GM12874 (cell line): ENCODE measurements around the gene NKTR.

ENCODE experiments used
- TF ChIP-seq, protein P1 (sequence below): IDR thresholded peaks from 2 replicates; pipeline ENCODE4 v1.5.1; 2011; ENCODE audit warnings: low read depth, mild to moderate bottlenecking, control low read depth, low read length, moderate library complexity; ENCODE audit not compliant: insufficient read depth

Gene NKTR

DNA sequence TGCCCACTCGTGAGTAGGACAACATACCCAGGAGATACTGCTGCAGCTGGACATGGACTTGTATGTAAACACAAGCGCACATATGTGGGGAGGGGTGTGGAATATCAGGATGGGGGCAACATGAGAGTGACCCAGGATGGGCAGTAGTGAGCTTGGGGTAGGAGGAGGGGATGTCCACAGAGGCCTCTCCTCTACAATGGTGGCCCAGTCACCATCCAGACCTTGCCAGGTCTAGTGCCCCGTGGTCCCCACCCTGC lies 52.7 kb downstream of the NKTR start:
- TF ChIP-seq, protein P1, sequence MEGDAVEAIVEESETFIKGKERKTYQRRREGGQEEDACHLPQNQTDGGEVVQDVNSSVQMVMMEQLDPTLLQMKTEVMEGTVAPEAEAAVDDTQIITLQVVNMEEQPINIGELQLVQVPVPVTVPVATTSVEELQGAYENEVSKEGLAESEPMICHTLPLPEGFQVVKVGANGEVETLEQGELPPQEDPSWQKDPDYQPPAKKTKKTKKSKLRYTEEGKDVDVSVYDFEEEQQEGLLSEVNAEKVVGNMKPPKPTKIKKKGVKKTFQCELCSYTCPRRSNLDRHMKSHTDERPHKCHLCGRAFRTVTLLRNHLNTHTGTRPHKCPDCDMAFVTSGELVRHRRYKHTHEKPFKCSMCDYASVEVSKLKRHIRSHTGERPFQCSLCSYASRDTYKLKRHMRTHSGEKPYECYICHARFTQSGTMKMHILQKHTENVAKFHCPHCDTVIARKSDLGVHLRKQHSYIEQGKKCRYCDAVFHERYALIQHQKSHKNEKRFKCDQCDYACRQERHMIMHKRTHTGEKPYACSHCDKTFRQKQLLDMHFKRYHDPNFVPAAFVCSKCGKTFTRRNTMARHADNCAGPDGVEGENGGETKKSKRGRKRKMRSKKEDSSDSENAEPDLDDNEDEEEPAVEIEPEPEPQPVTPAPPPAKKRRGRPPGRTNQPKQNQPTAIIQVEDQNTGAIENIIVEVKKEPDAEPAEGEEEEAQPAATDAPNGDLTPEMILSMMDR, result no peak

DNA sequence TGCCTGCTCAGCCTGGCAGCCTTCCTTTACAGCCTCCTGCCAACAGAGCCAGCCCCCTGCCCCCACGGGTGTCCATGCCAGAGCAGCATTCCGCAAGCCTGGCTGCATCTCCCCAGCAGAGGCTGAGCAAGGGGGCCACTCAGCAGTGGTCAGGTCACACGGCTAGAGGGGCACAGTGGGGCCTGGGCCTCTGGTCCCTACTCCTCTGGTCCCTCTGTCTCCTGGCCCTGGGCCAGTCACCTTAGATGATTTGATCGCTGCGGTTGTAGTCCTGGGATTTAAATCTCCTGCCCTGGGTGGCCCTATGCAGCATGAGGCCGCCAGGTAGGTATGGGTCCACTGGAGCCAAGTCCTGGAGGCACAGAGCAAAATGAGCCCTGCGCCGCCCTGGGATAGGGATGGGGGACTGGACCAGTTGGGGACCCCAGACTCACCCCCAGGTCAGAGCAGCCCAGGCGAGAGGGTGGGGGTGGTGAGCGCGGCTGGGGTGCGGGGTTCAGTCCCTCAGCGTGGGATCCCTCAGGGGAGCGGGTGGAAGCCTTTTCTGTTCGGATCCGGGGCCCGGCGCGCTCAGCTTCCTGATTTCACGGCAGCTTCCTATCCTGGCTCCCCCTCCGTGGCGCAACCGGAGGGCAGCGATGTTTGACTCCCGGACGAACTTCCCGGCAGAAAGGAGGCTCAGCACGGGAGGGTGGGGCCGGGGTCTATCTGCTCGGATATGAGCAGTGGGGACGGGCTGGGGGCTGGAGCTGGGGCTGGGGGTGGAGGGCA lies 53.3 kb downstream of the NKTR start, which contains the start of gene ZBTB47:
ZBTB47 (plus strand) TSS at position 138 of the 771 bp plus-strand sequence. CDS start 4,659 bp downstream, outside the sequence.
- TF ChIP-seq, protein P1, result no peak

DNA sequence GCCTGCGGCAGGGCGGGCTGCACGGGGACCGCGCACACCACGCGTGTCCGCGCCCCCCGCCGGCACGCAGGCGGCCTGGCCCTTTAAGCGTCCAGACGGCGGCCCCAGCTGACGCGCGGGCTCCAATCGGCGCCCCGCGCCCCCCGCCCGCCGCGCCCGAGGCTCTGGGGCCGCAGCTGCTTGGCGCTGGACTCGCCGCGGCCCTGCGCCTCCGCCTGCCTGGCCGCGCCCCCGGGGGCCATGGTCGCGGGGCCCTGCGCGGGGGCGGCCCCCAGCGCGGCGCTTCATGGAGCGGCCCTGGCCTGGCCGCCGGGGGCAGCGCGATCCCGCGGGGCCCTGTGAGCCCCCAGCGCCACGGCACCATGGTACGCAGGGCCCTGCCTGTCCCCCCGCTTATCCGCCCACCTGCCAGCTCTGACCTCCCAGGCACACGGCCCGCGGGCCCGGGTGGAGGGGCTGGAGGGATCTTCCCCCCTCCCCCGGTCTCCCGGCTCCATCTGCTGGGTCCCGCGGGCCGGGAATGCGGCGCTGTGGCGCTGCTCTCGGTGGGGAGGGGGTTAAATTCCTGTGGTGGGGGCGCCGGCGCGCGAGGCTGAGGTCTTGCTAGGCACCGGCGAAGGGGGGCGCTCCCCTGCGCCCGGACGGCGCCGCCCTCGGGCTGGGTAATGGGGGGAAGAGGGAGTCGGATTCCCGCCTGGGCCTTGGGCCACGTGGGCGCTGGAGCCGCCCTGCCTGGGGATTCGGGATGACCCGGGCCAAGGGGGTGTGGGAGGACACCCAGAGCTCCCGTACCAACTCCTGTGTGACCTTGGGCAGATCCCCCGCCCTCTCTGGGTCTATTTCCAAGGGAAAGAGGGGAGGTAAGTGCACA lies 54.1 kb downstream of the NKTR start:
- TF ChIP-seq, protein P1, result no peak

DNA sequence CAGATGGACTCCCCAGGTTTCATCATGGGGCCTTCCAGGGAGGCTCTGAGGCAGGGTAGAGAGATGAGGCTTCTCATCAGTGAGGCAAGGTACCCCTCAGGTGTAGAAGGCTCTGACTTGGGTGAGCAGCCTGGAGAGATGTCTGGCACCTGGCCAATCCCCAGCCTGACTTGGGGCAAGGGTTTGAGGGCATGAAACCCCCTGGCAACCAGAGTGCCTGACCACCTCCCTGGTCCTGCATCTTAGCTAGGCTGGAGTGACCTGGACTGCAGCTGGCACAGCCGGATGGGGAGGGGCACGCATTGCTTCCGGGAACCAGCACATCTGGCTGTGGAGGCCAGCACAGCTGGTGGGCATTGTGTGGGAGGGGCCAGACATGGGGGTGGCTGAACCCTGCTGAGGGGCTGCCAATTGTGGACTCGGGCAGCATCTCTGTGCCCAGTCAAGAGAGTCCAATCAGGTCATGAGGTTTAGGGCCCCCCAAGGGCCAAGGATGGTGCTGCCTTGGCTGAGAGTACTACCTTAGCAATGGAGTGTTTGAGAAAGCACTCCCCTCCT lies 54.9 kb downstream of the NKTR start:
- TF ChIP-seq, protein P1, result no peak

DNA sequence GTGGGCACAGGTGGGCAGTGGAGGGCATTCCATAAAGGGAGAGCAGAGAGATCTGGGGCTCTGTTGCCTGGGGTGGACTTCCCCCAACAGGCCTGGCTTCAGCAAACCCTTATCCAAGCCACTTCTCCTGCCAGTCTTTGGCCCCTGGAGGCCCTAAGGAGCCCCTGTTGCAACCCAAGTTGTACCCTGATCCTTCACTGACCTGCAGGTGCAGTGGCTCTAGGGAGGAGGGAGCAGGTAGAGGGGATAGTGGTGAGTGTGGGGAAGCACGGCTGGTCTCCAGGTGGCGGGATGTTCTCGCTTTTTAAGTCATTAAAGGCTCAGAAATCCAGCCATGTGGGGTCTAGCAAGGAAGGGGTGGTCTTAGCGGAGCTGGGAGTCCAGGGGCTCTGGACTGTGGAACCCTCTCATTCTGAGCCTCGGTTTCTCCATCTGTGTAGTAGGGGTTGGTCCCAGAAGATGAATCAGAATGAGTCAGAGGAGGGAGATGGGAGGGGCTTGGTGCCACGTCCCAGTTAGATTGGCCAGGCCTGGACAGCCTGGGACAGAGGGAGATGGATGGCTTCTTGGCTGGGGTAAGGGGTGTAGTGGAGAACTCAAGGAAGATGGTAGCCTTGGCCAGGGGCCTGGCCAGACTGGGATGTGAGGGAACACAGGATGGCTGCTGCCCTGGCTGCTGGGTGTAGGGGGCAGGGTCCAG lies 55.6 kb downstream of the NKTR start:
- TF ChIP-seq, protein P1, result no peak

DNA sequence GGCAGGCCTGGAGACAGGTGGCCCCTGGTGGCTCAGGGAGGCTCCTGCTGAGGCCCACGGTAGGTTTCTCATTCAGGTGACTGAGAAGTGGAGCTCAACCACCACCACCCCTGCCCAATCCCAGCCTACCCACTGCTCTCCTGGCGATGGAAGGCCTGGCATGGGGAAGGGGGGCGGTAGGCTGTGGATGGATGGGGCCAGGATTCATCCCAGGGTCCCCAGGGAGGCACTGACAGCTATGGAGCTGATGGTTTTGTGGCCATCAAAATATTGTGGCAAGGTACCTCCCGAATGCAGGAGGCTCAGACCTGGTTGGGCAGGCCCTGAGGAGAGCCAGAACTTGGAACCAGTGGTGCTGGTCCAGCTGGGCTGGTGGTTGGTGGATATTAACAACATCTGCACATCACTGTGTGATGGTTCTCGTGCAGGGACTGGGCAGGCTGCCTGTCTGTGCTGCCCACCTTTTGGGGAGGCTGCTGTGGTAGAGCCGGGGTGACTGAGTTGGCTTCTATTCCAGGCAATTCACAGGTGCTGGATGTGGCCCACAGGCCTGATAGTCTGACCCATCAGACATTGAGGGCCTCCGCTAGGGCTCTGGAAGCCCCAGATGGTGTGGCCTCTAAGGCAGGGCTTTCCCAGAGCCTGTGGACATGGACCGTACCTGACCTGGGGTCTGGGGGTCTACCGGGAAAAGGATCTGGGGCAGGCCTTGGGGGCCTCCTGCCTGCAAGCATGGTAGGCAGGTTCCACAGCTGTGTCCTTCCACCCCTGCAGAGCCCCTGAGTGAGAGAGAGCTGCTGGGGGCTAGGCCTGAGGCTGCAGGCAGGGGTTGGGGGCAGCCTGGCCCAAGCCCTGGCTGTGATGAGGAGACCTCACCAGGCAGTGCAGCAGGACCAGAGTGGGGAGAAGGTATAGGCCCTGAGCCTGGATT lies 56.5 kb downstream of the NKTR start:
- TF ChIP-seq, protein P1, result no peak
